VCaP (cell line): ENCODE data around the gene WASL.
"Not testable (repeated sequence)": the region's sequence is repeated elsewhere in the genome, so short reads cannot be mapped to it uniquely, and the experiment has no call there.

Source experiments
- H3K27ac ChIP-seq: fragments of 450-650 bp; 2 replicates; pipeline ENCODE4 v1.5.1; 2017
- TF ChIP-seq, protein P1 (sequence below): fragments of 450-650 bp; conservative IDR thresholded peaks from 2 replicates; pipeline ENCODE4 v1.5.1; 2017; ENCODE audit warnings: mild to moderate bottlenecking, moderate library complexity

WASL gene

DNA sequence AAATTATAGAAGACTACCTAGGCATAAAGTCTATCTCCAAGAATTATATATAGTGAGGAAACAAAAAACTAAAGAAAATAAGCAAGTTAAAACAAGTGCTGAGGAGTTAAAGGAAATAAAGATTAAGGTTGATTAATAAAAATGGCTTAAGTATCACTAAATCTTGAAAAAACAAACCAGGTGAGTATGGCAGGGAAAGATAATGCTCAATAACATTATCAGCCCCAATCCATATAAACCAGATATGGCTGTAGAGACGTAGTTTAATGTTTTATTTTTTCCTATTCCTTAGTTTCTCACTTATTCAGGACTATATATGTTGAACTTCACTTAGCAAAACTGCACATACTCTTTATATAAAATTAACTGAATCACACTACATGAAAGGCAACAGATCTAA, 4.4 kb downstream of the WASL start:
- H3K27ac ChIP-seq, result no peak overlapping the region
- TF ChIP-seq, protein P1, sequence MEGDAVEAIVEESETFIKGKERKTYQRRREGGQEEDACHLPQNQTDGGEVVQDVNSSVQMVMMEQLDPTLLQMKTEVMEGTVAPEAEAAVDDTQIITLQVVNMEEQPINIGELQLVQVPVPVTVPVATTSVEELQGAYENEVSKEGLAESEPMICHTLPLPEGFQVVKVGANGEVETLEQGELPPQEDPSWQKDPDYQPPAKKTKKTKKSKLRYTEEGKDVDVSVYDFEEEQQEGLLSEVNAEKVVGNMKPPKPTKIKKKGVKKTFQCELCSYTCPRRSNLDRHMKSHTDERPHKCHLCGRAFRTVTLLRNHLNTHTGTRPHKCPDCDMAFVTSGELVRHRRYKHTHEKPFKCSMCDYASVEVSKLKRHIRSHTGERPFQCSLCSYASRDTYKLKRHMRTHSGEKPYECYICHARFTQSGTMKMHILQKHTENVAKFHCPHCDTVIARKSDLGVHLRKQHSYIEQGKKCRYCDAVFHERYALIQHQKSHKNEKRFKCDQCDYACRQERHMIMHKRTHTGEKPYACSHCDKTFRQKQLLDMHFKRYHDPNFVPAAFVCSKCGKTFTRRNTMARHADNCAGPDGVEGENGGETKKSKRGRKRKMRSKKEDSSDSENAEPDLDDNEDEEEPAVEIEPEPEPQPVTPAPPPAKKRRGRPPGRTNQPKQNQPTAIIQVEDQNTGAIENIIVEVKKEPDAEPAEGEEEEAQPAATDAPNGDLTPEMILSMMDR, result no peak

DNA sequence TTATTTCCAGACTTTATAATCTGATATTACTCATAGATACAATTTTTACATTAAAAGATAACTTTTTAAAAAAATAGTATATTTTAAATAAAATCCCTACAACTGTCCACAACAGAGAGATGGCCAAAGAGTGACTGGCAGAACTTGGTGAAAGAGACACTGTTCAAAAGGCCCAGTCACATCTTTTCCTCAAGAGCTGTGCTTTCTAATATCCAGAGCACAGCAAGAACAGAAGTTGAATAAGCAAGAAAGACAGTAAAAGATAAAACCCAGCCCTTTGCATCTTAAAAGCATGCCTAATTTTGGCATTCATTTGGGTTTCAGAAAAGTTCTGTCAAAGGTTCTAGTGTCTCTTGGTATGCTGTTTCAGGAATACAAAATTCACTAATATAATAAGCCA, 6.9 kb downstream of the WASL start:
- TF ChIP-seq, protein P1, result no peak
- H3K27ac ChIP-seq, result no peak overlapping the region

DNA sequence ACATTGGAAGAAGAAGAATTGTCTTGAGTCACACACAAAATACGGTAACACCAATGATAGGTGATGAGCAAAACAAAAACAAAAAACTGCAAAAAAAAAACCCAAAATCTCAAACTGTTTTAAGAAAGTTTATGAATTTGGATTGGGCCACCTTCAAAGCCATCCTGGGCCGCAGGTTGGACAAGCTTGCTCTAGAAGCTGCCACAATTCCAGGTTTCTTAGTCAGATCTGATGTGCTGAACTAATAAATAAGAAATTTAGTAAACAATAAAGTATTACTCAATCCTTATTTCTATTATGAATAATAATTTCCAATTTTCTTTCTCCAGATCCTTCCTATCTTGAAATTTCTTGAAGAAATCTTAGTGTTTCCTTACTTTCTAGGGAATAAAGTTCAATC, 10.0 kb downstream of the WASL start:
- TF ChIP-seq, protein P1, result no peak
- H3K27ac ChIP-seq, result no peak overlapping the region

DNA sequence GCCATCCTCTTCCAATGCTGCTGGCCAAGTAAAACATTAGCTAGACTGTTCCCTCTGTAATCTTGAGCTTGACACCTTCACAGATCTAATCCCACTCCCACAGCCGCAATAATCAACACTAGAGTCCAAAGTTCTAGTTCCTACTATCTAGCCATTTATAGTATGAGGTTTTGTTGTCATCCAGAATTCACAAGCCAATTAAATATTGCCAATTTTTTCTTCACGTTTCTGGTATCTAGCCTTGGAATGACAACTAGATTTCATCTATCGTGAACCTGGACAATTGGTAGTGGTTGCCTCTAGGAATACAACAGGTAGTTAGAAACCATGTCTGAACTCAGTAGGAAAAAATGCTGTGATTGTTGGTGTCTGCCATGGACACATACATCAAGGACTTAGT, 10.4 kb downstream of the WASL start:
- TF ChIP-seq, protein P1, result no peak
- no peak overlapping the region for H3K27ac ChIP-seq

DNA sequence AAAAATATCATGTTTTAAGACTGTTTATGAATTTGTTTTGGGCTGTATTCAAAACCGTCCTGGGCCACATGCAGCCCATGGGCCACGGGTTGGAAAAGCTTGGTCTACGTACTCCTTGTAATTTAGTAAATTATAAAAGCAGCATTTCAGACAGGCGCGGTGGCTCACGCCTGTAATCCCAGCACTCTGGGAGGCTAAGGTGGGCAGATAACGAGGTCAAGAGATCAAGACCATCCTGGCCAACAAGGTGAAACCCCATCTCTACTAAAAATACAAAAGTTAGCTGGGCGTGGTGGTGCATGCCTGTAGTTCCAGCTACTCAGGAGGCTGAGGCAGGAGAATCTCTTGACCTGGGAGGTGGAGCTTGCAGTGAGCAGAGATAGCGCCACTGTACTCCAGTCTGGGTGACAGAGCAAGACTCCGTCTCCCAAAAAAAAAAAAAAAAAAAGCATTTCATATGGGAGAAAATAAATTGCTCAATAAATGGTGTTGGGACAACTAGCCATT, 11.6 kb downstream of the WASL start:
- H3K27ac ChIP-seq, result not testable (repeated sequence)

DNA sequence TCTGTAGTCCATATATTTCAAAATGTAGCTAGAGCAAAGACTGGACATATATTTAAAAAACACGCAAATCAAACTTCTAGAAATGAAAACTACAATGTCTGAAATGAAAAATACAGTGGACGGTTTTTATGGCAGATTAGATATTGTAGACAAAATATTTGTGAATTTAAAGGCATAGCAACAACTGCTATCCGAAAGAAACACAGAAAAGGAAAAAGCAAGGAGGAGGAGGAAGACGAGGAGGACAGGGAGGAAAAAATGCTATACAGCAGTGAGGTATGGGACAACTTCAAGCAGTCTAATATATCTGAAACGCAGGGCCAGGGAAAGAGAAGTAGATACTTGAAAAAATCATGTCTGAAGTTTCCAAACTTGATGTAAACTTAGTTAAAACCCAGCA, 13.3 kb downstream of the WASL start:
- TF ChIP-seq, protein P1, result no peak
- H3K27ac ChIP-seq, result no peak overlapping the region

DNA sequence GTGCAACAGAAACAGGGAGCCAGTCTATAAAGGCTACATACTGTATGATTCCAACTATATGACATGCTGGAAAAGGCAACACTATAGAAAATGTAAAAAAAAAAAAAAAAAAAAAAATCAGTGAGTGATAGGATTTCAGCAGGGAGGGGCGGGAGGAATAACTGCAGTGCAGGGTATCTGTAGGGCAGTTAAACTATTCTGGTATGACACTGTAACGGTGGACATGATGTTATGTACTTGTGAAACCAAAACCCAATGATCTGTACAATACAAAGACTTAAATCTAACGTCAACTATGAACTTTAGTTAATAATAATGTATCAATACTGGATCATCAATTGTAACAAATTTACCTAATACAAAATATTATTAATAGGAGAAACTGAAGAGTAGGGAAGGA, 14.3 kb downstream of the WASL start:
- TF ChIP-seq, protein P1, result no peak

DNA sequence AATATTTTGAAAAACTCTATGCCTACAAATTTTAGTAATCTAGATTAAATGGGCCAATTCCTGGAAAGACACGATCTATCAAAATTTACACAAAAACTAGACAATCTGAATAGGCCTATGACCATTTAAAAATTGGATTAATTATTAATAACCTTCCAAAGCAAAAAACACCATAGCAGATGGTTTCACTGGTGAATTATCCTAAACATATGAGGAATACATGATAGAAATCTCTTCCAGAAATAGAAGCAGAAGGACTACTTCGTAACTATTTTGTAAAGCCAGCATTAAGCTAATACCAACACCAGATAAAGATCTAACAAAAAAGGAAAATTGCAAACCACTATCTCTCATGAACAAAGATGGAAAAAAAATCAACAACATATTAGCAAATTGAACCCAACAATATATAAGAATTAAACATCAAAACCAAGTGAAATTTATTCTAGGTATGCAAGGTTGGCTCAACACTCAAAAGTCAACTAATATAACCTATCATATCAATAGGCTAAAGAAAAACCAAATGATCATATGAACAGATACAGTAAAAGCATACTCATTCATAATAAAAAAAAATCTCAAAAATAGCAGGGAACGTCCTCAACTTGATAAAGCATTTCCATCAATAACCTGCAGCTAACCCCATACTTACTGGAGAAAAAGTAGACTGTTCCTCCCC, 16.3 kb downstream of the WASL start:
- H3K27ac ChIP-seq, result no peak overlapping the region

More for the DNA sequence above, 14.3 kb downstream of the WASL start:
- H3K27ac ChIP-seq, result no peak overlapping the region

More for the DNA sequence above, 16.3 kb downstream of the WASL start:
- TF ChIP-seq, protein P1, result no peak
